HG02970 (cell line): ENCODE measurements around the gene ZNF185.

ENCODE experiments used
- ATAC-seq: cut with Tn5 transposase; IDR thresholded peaks from one replicate; pipeline ENCODE4 v1.9.1; 2021; ENCODE audit warnings: mild to moderate bottlenecking, moderate library complexity, moderate number of reproducible peaks; ENCODE audit not compliant: unreplicated experiment, low FRiP score

Gene ZNF185

DNA sequence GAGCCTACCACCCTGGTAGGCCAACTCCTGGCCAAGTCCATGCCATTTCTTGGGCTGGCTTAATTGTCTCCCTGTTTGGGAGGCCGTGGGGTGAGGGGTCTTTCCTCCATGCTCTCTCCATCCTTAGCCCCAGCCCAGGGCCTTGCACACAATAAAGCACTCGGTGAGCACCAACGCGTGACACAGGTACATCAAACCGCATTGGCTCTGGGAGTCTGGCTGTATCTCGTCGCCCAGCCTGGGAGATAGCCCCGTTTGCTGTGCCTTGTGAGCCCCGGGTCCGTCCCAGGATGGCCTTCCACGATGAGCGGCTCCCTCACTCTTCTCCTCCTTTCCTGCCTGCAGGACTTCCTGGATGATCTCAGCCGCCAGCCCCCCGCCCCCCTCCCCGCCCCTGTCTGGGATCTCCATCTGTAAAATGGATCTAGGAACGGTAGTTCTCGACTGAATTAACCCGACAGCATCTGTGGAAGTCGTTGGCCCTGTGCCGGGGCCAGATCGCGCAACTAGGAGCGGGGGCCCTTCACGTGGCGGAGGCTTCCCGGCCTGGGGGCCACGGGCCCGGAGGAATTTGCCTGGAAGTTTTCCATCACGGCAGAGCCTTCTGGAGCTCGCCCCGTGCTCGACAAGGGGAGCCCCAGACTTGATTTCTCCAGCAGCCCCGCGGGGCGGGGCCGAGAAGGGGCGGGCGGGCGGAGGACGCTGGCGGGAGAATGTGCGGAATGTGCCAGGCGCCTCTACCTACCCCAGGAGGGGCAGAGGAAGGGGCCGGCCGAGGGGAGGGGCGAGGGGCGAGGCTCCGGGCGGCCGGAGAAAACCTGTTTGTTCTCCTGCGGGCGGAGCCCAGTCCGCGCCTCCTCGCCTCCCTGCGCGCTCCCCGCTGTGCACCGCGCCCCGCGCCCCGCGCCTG, at the start of gene ZNF185:
Gene ZNF185, plus strand, starts transcription at position 846 of the 910 bp plus-strand sequence. CDS start 16,423 bp downstream, outside the sequence.
- no peak for ATAC-seq

DNA sequence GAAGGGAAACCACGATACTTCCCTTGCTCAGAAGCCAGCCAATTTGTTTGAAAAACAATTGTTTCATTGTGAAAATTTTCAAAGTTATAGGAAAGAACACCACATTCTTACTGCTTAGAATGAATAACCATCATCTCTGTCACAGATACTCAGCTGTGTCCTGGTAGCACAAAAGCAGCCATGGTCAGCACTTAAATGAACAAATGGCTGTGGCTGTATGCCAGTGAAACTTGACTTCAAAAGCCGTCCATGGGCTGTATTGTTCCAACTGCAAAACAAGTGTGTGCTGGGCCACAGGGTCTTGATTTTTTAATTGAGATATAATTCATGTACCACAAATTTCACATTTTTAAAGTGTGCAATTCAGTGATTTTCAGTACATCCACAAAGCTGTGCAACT, 47.4 kb upstream of the ZNF185 start:
- no peak for ATAC-seq

DNA sequence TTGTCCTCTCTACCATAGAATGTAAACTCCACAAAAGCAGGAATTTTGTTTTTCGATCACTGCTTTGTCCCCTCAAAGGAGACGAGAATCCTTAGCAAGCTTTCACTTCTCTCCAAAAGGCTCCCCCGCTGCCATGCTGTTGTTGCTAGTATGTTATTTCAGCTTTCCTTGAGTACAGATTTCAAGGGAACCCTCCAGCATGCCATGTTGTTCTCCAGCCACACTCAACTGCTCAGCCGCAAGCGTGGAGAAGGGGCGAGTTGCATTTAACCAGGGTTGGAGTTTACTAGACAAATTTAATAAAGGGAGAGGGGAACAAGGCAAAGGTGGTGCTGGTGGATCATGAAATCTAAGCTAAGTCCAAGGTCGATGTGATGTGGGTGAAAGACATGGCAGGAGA, 43.9 kb upstream of the ZNF185 start:
- ATAC-seq = no peak

DNA sequence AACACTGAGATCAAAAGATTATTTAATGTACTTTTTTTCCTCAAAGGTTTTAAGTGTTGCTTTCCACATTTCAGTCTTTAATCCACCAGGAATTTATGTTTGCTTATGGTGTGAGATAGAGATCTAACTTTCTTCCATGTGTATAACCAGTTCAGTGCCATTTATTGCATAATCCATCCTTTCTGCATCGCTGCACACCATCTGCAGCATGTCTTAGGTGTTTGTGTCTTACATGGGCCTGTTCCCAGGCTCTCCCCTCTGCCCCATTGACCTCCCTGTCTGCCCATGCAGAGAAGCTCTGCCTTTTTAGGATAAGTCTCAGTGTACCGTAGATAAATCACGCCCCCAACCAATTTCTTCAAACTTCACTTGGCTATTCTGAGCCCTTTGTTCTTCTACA, 36.8 kb upstream of the ZNF185 start:
- no peak for ATAC-seq

DNA sequence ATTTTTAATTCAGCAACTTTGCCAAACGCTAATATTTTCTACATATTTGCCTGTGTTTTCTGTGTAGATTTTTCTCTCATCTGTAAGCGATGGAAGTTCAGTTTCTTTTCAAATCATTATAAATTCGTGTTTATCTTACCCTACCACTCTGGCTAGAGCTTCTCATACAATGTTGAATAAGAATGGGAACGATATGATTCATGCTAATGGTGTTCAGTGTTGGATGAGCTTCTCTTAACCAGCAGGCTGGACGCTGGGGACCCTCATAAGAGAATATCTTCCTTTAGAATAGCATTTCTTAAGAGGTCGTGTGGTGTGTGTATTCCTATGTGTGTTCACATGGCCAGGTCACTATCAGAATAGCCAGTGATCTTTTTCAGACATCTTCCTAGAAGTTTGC, 36.0 kb upstream of the ZNF185 start:
- ATAC-seq = no peak

DNA sequence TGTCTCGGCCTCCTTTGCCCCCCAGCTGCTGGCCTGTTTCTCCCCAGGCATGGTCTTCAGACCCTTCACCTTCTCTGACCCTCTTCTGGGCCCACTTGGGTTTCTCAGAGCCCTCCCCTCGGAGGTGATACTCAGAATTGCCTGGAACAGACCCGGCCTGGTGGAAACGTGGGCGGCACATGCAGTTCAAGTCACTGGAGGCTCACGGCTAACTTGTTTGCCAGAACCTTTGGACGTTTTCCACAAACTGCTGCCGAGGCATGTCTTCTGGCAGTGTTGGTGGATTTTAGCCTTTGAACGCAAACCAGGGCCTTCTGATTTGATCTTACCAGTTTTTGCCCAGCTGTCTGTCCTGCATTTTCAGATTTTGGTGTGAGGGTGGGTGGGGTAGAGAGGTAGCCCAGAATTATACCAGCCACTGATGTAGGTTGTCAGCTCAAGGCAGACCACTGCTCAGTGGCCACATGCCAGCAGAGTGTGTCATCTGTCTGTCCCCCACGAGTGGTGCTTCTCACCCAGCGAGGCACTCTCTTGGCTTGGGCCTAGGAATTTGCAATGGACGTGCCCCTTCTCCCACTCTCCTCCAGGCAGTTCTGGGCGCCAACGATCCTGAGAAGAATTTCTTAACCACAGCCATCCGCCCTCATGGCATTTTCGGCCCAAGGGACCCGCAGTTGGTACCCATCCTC, 32.5 kb upstream of the ZNF185 start:
- no peak for ATAC-seq

DNA sequence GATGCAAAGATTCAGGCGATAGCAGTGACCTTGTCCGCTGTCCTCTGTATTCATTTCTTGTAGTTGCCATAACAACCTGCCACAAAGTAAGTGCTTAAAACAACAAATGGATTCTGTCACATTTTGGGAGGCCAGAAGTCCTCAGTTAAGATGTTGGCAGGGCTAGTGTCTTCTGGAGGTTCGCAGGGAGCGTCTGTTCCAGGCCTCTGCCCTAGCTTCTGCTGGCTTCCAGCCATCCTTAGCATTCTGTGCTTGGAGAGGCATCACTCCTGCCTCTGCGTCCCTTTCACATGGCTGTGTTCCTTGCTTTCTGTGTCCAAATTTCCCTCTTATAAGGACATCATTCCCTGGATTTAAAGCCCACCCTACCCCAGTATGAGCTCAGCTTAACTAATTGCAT, 31.5 kb upstream of the ZNF185 start:
- no peak for ATAC-seq

DNA sequence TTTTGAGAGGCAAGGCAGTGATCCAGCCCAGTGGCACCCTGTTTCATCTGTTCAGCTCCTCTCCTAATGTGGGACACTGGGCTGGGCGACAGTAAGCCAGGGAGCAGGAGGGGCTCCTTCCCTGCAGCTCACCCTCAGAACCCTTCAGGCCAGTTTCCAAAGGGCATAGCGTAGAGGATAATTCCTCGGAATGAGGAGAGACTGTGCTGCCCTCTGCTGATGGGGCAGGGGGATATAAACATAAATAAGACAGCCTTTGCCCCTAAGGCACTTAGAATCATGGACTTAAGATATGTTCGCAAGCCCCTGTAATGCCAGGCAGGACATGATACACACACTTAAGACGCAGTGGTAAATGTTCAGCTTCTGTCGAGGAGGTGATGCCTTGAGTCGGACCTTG, 27.9 kb upstream of the ZNF185 start:
- ATAC-seq = no peak

DNA sequence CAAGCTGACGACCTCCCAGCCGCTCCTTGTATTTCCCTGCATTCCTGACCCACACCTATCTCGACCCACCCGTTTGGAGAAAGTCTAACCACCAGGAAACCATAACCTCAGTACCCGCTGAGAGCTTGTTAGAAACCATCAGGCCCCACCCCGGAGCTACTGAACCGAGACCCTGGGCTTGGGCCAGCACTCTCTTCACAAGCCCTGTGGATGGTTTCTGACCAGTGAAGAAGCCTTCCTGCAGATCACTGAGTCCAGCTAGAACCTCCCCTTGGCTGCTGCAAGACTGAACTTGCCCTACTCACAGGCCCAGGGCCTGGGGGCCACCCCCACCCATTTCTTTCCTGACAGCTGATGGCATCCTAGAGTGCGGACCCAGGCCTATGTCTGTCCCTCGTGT, 26.6 kb upstream of the ZNF185 start:
- no peak for ATAC-seq

DNA sequence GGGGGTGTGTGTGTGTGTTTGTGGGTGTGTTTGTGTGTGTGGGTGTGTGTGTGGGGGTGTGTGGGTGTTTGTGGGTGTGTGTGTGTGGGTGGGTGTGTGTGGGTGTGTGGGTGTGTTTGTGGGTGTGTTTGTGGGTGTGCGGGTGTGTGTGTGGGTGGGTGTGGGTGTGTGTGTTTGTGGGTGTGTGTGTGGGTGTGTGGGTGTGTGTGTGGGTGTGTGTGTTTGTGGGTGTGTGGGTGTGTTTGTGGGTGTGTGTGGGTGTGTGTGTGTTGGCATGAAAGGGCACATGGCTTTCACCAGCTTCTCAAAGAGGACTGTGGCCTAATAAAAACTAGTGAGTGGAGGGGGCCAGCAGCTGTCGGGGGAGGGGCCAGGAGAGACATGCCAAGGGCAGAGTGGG, 25.3 kb upstream of the ZNF185 start:
- ATAC-seq = no peak

DNA sequence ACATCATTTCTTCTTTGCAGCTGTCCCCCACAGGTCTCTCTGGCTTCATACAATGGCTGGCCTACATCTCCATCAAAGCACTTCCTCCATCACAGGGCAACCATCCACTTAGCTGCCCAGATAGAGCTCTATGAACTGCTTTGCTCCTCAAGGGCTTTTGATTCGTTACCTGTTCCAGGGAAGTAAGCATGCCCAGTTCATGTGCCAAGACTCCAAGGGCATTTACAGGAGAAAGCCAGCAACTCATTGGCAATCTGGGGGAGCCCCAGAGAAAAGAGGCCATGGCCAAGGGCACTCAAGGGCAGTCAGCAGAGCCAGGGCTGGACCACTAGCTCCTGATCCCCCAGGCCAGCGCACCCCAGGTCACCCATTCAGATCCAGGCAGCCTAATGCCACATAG, 24.5 kb upstream of the ZNF185 start:
- no peak for ATAC-seq

DNA sequence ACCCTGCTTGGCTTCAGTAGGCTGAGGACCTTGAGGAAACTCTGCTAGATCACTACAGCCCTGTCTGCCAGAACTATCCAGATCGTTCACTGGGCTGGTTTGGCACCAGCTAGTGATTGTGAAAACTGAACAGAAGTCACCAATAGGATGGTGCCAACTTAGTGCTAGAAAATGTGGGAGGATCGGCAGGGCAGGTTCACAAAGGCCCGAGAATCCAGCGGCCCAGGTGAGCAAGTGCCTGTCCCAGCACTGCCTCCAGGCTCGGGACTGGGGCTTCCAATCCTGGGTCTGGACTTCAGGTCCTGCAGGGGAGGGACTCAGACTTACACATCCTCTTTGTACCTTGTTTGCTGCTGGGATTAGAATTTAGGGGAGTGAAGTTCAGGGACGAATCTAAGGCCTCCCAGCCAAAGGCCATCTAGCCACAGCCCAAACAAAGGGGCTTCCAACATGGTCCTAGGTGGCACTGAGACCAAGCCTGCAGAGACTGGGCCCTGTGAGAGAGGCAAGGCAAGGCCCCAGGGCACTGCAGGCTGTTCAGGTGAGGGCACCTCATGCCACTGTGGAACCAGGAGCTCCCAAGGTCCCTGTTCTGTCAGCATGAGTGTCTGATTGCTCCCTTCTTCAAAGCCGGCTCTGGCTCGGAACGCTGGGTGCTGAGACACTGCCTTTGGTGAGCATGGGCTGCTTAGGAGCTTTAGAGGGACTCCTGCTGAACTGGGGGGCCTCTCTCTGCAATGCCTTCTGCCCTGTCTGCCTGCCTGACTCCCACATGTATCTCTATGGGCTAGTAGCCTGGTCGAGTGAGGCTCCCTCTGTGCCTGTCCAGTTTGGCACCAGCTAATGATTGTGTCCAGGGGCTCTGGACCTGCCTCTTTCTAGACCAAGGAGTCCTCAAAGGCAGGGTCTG, 20.7 kb upstream of the ZNF185 start:
- ATAC-seq = no peak

DNA sequence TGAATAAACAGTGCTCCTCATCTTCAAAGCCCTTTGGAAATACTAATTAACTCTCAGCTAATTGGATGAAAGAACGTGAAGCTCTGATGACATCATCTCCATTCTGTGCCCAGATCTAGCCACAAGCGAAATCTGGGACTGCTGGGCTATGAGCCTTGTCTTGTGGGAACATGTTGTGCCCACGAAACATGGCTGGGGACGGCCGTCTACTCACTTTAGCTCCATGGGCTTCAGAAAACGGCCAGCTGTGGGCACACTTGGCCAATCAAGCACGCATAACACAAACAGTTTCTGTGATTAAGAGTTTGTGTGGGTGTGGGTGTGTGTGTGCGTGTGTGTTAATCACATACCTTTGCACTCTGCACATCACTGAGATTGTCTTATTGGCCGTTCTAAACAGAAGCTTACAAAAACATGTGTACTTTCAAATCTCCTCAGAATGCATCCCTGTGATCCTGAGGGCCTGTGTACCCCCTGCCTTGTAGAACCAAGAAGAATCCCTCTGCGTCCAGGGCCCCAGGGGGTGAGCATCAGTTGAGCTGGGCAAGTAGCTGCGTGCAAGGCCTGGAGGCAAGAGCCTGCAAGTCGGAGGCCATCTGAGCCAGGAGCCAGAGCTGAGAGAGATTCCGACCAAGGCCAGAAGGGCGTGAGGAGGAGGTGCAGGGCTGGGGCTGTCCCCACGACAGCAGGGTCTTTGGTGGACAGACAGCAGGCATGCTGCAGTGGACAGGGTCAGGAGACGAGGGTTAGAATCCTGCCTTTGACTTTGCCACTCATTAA, 18.7 kb upstream of the ZNF185 start:
- no peak for ATAC-seq

DNA sequence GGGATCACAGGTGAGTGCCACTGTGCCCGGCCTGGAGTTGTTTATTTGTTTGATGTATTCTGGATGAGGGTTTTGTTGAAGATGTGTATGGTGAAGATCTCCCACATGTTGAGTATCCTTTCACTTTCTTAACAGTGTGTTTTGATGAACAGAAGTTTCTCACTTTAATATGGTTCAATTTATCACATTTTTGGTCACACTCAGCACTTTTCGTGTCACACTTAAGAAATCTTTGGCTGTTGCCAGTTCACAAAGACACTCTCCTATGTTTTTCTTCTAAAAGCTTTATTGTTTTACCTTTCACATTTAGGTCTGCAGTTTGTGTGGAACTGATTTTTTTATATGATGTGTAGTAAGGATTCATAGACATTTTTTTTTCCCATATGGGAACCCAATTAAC, 16.6 kb upstream of the ZNF185 start:
- no peak for ATAC-seq

DNA sequence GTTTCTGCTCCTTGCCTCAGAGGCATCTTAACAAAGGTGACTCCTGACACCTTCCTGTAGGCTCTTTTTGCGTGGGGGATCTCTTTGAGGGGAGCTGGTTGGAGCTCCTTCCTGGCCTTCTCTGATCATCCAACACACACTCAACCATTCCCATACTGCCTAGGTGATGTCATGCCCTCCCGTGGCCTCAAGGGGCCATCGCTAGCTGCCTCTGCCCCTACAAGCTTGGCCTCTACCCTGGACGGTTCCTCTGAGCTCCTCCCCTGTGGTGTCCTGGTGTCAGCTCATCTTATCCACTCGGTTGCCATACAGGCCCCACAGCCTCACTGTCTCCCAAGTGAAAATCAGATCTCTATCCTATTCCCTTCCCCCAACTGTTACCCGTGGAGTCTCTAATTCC, 13.7 kb upstream of the ZNF185 start:
- ATAC-seq = no peak

DNA sequence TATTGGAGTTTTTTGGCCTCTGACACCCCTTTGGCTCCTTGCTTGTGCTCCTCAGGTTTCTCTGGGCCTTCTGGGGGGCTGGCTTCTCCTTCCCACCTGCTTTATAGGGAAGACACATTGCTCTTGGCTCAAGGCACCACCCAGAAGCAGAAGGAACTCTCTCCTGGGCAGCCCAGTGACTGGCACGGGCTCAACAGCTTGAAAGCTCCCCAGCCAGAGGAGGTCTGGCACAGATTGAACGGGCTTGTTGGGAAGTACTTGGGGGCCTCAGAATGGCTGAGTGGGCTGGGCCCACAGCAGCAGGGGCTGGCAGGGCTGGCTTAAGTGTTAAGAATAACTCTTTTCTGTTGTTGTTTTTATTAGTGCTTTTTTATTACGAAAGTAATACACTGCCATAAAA, 11.2 kb upstream of the ZNF185 start:
- no peak for ATAC-seq

DNA sequence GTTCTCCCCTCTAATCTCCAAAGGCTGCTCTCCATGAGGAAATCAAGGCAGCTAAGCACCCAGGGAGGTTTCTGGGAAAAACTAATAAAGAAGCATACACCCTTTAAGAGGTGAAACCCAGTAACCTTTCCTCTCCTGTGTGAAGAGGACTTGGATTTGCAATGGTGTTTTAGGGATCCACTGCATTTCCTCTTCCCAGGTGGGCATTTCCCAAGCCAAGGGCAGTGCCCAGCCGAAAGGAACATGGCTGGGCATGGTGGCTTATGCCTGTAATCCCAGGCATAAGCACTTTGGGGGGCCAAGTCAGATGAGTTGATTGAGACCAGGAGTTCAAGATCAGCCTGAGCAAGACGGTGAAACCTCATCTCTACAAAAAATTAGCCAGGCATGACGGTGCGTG, 5.4 kb upstream of the ZNF185 start:
- ATAC-seq = no peak

DNA sequence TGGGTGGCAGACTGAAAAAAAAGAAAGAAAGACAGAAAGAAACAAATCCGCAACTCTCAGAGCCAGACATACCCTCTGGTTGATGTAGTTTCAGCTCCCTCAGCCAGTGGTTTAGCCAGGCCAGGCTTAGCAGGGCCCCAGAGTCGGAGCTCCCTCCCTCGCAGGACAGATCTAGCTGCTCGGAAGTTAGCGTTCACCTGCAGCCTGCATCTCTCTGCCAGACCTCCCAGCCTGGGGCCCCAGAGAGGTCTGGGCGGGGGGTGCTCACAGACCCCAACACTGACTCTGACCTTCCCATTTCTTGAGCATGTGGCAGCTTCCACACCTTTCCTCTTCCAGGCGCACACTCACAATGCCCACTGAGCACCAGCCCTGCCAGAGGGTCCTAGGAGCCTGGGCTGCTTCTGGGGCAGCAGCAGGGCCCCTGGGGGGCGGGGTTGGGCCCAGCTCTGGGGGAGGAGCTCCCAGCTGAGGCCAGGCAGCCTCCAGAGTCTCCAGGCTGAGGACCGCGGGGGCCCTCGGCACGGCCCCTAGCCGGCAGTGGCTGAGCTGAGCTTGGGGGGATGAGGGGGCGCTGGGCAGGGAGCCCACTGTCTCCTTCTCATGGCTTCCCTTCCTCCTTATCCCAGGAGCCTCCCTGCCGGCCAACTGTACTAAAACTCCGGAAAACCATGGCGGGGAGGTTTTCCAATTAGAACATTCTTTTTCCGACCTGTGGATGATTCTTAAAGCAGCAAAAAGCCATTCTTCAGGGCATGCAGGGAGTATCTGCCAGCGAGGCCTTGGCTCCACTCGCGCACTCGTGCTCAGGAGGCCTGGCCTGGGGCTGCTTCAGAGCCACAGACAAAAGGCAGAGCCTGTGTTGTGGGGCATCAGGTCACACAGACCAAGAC, 4.6 kb upstream of the ZNF185 start:
- ATAC-seq = no peak

DNA sequence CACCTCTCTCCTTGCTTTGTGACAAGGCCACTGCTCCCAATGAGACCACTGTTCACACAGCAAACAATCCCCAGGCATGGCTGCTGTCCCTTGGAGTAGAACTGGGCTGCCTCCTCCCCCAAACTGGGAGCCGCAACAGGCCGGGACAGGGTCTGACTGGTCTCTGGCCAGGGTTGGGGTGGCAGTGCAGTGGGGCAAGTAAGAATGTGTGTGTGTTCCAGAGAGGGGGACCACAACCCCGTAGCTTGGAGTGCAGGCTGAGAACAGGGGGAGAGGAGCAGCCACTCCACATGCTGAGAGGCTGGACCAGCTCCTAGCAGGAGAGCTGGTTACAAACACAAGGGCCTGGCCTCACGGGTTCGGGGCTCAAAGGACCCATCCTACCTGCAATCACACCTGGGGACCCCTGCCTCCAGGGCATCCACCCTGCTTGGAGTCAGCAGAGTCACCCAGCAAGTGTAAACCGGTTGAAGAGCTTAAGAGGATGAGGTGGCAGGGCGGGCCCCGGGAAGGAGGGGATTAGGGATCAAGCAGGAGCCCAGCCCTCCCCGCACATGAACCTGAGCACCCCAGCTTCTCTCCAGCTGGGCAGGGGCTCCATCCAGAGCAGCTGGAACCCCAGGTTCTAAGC, 3.8 kb upstream of the ZNF185 start:
- ATAC-seq = no peak
